Fibroblast of lung (primary cell): Measurements from ENCODE around the gene TMEM119.

Experiments used
- EZH2 ChIP-seq: IDR thresholded peaks from 2 replicates; pipeline ENCODE4 v1.5.1; 2012; ENCODE audit warnings: low read length, control low read depth, mild to moderate bottlenecking; ENCODE audit errors: missing control alignments
- TF ChIP-seq, protein P1 (sequence below), 2 donors: IDR thresholded peaks in 1 of 2; conservative IDR thresholded peaks in 1 of 2; 1 replicate in 1 of 2; 2 replicates in 1 of 2; pipeline ENCODE4 v1.5.1; 2011 to 2012; ENCODE audit warnings: low read length in 2 of 2, control low read depth in 1 of 2, inconsistent platforms in 1 of 2, low read depth in 1 of 2, mild to moderate bottlenecking in 1 of 2

DNA sequence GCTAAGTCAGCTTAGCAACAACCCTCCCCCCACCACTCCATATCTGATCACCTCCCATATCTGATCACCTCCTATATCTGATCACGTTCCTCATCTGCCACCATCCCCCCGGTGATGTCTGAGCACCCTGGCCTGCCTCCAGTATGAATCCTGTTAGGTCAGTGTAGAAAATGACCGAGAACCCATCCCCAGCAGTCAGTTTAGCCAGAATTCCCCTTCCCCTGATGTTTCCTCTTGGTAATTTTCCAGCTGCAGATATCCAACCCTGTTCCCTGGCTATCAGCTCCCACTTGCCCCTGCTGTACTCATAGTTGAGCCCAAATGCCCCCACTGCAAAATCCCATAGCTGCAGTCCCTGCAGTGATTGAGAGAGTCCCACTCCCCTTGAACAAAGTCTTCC lies 23.3 kb upstream of the TMEM119 start:
- TF ChIP-seq, protein P1, sequence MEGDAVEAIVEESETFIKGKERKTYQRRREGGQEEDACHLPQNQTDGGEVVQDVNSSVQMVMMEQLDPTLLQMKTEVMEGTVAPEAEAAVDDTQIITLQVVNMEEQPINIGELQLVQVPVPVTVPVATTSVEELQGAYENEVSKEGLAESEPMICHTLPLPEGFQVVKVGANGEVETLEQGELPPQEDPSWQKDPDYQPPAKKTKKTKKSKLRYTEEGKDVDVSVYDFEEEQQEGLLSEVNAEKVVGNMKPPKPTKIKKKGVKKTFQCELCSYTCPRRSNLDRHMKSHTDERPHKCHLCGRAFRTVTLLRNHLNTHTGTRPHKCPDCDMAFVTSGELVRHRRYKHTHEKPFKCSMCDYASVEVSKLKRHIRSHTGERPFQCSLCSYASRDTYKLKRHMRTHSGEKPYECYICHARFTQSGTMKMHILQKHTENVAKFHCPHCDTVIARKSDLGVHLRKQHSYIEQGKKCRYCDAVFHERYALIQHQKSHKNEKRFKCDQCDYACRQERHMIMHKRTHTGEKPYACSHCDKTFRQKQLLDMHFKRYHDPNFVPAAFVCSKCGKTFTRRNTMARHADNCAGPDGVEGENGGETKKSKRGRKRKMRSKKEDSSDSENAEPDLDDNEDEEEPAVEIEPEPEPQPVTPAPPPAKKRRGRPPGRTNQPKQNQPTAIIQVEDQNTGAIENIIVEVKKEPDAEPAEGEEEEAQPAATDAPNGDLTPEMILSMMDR (conservative IDR thresholded peaks at IDR 0.05 in 1 of 2, IDR thresholded peaks at IDR 0.05 in 1 of 2; ENCODE audit: low read depth in 1 of 2, low read length in 2 of 2): no peak
- TF ChIP-seq EZH2: no peak
